Measurements from ENCODE around the gene WSCD2.

Gene WSCD2

GRCh38 chr12:108269224-108269623, 140.1 kb downstream of the WSCD2 start:
- no peak for TF ChIP-seq CTCF (IDR thresholded peaks at IDR 0.05; ENCODE audit: low read depth, low read length)
- H3K4me3 ChIP-seq (ENCODE audit: low read depth, low read length): no peak overlapping the region

GRCh38 chr12:108270035-108270848, 141.2 kb downstream of the WSCD2 start:
- no peak for TF ChIP-seq CTCF (IDR thresholded peaks at IDR 0.05; ENCODE audit: low read depth, low read length)
- H3K4me3 ChIP-seq (ENCODE audit: low read depth, low read length): no peak overlapping the region

- no peak for TF ChIP-seq CTCF (IDR thresholded peaks at IDR 0.05; ENCODE audit: low read depth, low read length)
- no peak overlapping the region for H3K4me3 ChIP-seq (ENCODE audit: low read depth, low read length)
Observed at GRCh38 chr12:108270849-108271143, 141.7 kb downstream of the WSCD2 start.

GRCh38 chr12:108271951-108272872, 143.1 kb downstream of the WSCD2 start:
- TF ChIP-seq CTCF (IDR thresholded peaks at IDR 0.05; ENCODE audit: low read depth, low read length): no peak
- no peak overlapping the region for H3K4me3 ChIP-seq (ENCODE audit: low read depth, low read length)

GRCh38 chr12:108273217-108273616, 144.1 kb downstream of the WSCD2 start:
- no peak overlapping the region for H3K4me3 ChIP-seq (ENCODE audit: low read depth, low read length)
- TF ChIP-seq CTCF (IDR thresholded peaks at IDR 0.05; ENCODE audit: low read depth, low read length): no peak

- no peak for TF ChIP-seq CTCF (IDR thresholded peaks at IDR 0.05; ENCODE audit: low read depth, low read length)
- no peak overlapping the region for H3K4me3 ChIP-seq (ENCODE audit: low read depth, low read length)
Observed at GRCh38 chr12:108277613-108278012, 148.5 kb downstream of the WSCD2 start.

- H3K4me3 ChIP-seq (ENCODE audit: low read depth, low read length): no peak overlapping the region
- TF ChIP-seq CTCF (IDR thresholded peaks at IDR 0.05; ENCODE audit: low read depth, low read length): no peak
Observed at GRCh38 chr12:108282160-108282559, 153.1 kb downstream of the WSCD2 start.

Data from WI38 (cell line).